ENCODE measurements around the gene FAM151B.

Gene FAM151B

GRCh38 chr5:80584770-80585169 lies 96.9 kb downstream of the FAM151B start:
- no peak for DNase-seq (ENCODE audit: low read depth in 2 of 2, low spot score in 1 of 2)

DNA sequence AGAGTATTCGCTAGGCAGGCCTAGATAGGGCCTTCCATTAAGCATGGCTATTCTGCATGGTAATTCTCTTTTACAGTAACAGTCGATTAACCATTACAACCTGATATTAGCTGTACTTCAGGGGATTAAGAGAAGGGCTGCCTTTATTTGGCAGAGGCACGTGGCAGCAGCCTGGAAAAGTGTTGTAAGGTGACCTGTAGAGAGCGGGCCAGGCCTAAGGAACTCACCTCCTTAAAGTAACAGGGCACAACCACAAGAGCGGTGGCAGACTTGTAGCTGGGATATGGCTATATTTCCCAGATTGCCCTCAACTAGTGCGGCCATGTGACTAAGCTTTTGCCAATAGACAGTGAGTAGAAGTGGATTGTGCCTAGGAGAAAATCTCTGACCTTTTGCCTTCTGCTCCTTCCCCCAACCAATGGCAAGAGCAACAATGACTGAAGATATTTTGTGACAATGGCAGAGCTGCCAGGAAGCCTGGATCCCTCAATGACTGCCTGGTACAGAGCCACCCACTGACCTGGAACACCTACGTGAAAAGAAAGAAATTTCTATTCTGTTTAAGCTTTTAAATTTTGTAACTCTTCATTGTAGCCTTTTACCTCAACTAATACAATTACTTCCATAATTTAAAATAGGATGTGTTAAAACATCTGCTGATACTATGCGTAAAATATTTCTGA lies 101.1 kb downstream of the FAM151B start:
- DNase-seq (ENCODE audit: low read depth in 2 of 2, low spot score in 1 of 2), result no peak

DNA sequence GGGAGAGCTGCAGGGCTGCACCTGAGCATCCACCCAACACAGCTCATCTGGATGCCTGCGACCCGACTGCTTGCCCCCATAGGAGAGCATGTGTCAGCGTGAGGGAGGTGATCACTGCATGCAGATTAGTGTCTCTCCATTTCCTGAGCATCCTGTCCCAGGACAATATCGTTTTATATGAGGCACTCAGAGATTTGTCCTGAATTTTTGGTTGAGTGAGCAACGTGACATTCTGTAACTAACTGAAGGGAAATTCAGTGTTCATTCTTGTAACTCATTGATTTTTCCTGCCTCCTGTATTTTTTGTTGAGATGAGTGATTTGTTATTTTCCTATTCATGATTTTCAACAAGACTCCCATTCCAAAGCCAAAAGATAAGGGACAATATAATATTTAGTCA lies 102.9 kb downstream of the FAM151B start:
- no peak for DNase-seq (ENCODE audit: low read depth in 2 of 2, low spot score in 1 of 2)

GRCh38 chr5:80591352-80591751 lies 103.5 kb downstream of the FAM151B start:
- no peak for DNase-seq (ENCODE audit: low read depth in 2 of 2, low spot score in 1 of 2)

- no peak for DNase-seq (ENCODE audit: low read depth in 2 of 2, low spot score in 1 of 2)
These were observed 104.2 kb downstream of the FAM151B start for GRCh38 chr5:80592105-80592504.

Measured in stimulated activated CD8-positive, alpha-beta memory T cell treated with anti-CD3 and anti-CD28 coated beads, Interleukin-4, amount 100 ng/mL, for 1 hour (primary cell).